AG08395 (cell line): ENCODE results near the gene RBBP6.

ENCODE experiments used
- DNase-seq: peaks from one replicate; pipeline ENCODE4 v3.0.0; 2012; ENCODE audit warnings: mixed read lengths, low spot score

RBBP6 gene

DNA sequence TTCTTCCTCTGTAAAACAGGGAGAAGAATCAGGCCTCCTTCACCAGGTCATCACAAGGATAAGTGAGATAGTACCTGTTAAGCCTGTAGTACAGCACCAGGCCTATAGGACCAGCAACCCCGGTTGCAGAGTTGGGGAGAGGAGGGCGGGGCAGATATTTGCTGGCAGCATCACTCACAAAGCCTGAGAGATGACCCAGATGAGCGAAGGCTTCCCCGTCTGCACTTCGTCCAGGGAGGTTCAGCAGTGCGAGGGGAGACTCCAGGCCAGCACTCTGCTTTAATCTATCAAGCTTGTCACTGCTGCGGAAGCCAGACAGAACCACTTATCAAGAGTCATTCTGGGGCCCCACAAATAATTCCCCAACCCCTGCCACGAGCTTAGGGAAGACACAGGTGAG is 15.8 kb upstream of the RBBP6 start:
- DNase-seq: no peak

DNA sequence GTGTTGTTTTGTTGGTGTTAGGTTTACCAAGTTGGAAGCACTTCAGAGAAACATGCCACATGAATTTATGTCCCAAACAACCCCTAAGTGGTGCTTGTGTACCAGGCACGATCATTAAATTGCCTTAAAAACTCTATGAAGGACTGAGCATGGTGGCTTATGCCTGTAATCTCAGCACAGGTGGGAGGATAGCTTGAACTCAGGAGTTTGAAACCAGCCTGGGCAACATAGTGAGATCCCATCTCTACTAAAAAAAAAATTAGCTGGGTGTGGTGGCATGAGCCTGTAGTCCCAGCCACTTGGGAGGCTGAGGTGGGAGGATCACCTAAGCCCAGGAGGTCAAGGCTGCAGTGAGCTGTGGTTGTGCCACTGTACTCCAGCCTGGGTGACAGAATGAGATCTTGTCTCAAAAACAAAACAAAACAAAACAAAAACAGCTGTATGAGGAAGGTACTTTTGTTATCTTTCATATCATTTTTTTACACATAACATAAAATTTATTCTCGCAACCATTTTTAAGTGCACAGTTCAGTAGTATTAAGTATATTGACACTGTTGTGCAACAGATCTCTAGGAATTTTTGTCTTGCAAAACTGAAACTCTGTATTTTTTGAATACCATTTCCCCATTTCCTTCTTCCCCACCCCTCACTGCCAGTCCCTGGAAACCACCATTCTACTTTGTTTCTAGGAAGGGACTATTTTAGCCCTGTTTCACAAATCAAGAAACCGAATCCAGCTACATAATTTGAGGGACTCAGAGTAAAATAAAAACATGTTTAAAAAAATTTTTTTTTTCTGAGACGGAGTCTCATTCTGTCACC is 14.3 kb upstream of the RBBP6 start:
- DNase-seq: no peak

DNA sequence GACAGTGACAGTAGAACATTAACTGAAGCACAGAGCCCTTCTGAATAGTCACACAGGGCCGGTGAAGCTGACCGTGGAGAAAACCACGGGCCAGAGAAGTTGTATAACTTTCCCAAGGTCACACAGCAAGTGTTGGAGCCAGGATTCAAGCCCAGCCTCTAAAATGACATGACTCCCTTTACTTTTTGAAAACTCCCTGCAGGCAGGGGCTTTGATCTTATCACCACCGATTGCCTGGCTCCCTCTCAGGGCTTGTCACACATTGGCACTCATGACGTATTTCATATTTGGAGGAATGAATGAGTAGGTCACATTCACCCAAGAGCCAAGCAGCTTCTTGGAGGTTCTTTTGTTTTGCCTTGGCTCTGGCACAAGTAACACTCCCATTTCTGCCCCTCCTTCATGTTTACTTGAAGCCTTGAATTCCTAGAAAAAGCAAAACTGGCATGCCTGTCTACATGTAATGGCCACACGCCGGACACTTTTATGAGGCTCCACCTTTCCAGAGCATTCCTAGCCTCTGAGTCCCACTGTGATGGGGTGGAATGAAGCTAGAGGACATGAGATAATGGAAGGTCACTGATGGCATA is 13.3 kb upstream of the RBBP6 start:
- peak; percentile 75 for DNase-seq

DNA sequence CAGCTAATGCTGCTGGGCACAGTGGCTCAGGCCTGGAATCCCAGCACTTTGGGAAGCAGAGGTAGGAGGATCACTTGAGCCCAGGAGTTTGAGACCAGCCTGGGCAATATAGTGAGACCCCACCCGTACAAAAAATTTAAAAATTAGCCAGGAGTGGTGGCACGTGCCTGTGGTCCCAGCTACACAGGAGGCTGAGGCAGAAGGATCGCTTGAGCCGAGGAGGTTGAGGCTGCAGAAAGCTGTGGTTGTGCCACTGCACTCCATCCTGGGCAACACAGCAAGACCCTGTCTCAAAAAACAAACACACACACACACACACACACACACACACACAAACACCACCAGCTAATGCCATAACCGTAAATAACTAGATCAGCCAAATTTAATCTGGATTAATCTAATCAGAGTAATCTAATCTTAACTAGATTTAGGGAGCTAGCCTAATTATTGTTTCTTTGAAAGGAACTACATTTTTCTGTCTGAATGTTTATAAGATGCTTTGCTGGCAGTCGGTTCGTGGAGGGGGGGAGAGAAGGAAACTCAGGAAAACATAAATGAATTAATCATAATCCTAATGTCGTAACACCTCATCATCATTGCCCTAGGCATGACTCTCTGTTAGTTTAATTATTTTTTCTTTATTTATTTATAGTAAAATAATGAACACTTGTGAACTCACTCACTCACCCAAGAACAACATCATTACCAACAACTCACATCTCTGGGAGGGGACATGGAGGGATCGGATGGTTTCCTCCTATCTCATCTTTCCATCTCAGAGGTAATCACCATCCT is 12.5 kb upstream of the RBBP6 start:
- no peak for DNase-seq

DNA sequence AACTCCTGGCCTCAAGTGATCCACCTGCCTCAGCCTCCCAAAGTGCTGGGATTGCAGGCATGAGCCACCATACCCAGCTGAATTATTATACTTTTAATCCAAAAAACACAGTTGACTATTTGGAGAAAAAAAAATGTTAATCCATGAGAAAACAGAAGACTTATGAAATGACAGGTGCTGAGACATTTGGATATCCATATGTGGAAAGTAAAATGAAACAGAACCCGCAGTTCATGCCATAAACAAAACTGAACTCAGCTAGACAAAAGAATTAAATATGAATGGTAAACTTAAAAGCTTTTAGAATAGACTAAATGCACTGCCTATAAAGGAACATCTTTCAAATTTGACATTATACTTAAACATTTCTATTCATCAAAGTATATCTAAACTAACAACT is 8.2 kb upstream of the RBBP6 start:
- no peak for DNase-seq

DNA sequence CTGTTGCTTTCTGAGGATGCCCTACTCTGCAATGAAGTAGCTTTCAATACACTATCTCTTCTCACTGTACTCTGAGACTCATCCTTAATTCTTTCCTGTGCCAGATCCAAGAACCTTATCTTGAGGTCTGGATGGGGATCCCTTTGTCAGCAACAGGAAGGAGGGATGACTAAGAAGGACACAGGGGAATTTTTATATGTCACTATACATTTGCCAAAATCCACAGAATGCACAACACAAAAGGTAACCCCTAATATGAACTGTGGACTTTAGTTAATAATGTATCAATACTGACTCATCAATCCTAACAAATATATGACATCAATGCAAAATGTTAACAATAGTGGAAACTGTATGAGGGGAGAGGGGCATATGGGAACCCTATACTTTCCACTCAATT is 4.7 kb upstream of the RBBP6 start:
- no peak for DNase-seq

DNA sequence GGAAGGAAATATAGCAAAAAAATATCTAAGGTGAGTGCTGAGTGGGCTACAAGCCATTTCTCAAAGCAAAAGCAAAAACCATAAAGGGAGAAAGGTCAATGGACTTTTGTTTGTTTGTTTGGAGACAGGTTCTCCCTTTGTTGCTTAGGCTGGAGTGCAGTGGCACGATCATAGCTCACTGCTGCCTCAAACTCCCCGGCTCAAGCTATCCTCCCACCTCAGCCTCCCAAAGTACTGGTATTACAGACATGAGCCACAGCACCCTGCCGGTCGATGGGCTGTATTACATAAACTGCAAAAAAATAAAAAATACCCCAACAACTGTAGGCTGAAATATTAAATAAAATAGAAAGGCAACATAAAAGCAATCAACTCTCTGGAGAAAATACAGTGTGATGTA is 3.5 kb upstream of the RBBP6 start:
- DNase-seq: no peak

DNA sequence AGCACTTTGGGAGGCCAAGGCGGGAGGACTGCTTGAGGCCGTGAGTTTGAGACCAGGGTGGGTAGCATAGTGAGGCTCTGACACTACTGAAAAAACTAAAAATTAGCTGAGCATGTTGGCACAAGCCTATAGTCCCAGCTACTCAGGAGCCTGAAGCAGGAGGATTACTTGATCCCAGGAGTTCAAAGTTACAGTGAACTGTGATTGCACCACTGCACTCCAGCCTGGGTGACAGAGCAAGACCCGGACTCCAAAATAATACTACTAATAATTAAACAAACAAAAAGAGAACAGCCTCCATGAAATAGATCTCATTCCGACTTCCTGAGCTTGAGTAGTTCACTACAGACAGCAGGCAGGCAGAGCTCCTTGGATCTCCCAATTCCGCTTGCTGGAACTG is 2.7 kb upstream of the RBBP6 start:
- no peak for DNase-seq

DNA sequence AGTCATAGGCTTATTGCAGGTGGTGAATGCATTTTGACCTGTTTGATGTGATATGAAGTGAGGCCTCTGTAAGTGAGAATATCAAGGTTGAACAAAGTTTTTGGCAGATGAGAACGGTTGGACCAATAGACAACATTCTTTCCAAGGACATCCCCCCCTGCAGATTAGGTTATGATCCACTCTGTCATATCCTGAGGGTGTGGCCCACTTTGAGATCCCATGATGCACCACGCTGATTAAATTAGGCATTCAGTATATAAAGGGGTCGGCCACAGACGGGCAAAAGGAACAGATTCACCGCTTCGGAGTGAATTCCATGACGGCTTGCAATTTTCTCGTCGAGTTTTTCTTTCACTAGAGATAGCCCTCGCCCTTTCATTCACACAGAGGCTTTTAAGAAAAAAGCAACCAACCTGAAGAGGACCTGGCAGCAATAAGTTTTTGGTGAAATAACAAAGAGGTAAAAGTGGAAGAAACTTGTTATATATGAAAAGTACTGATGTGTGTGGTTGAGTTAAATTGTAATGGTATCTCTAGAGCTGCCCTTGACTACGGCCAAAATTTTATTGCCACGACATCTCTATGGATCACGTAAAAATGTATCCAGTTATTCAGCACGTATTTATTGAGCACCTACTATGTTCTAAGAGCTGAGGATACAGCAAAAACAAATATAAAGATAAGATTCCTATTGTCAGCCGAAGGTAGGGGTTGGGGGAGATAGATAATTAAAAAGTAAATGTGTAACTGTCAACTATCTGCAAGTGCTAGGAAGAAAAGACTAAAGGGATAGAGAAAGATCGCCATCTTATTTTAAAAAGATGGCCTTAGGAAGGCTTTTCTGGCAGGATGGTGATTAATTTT is 1.7 kb upstream of the RBBP6 start:
- no peak for DNase-seq

DNA sequence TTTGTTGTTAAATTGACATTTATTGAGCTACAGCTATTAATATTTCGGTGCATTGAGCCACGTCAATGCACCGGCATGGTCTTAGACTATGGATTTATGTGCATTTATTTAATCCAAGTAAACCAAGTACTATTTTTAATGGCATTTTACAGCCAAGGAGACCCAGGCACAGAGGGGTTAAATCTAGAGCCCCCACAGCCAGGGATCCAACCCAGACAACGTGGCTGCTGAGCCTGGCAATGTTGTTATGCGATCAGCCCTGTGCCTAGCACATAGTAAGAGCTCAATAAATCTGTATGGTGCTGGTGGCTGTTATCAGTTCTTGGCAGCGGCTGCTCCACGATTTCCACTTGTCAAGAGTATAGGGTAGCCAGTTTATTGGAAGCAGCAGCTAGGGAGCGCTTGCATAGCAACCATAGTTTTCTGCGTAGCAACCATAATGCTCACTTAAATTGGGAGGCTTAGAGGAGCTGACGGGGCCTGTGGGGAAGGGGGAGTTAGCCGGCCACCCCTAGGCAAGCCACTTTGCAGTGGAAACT is 541 bp upstream of the RBBP6 start:
- peak; percentile 62 for DNase-seq

DNA sequence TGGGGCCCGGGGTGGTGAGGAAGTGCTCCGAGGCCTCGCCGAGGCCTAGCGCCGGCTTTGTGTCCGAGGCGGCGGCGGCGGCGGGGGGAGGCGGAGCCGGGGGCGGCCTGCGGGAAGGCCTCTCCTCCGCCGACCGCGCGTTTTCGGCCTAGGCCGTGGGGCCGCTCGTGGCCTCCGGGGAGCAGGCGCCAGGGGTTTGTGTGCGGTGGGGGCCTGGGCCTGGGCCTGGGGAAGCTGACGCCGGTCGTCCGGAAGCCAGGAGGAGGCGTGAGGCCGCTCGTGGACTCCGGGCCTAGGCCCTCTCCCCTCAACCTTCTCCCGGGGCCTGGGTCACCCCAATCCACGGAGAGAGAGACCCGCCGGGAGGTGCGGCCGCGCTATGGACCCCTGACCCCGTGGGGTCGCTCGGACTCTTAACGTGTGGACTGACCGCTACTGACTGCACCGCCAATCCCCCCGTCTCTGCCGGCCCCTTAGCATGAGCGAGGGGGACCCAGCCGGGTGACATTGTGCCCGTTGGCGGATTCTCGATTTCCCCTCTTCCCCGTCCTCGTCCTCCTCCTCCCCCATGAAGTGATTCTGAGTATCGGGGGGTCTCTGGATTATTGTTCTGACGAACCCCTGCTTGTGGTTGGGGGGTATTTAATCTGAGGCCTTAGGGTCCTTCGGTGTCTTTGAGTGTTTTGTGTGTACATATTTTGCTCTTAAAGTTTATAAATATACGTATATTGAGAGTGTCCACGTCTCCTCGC is 660 bp downstream of the RBBP6 start:
- peak; percentile 30 for DNase-seq

DNA sequence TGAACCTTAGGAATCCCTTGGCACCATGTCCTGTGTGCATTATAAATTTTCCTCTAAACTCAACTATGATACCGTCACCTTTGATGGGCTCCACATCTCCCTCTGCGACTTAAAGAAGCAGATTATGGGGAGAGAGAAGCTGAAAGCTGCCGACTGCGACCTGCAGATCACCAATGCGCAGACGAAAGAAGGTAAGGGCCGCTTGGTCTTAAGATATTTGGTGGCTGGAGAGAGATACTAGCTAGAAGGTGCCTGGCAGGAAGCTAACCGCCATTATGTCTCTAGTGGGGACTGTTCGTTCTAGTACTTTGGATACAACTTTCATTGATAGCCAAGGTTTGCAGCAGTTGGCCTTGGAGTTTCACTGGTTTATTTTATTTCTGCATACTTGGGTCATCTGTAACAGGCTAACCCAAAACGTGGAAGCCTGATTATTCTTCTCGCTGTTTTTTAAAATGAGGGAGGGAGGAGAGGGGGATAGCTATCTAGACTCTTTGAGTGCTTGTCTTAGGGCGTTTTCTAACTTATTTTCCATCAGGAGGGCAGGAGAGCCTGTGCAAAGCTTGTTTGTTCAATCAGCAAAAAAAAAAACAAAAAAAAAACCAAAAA is 1.3 kb downstream of the RBBP6 start:
- DNase-seq: peak; percentile 18

DNA sequence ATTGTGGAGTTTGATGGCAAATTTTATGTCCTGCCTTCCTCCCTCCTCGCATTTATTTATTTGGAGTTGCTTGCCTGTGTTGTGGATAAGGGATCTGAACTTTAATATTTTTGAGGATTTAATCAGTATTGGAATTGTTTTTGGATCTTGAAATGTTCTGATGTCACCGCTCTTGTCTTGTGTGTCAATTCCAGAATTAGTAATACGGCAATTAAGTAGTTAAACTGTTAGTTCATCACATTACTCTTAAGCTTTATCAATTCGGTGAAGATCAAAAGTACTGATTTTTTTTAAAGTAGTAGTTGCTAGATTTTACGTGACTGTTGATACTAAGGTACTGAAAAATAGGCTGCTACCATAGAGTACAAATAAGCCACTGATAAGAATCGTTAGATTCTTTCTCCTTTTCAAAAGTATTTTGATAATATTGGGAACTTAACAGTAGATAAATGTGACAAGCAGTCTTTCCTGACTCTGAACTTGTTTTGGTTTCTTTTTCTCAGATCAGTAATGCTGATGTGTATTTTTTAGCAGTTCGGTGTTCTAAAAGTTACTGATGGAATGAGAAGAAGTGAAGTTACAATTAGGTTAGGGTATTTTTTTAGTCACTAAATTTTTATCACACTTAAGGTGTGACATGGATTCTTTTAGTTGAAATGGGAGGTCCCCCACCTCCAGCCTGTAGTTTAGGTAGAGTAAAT is 2.0 kb downstream of the RBBP6 start:
- no peak for DNase-seq

DNA sequence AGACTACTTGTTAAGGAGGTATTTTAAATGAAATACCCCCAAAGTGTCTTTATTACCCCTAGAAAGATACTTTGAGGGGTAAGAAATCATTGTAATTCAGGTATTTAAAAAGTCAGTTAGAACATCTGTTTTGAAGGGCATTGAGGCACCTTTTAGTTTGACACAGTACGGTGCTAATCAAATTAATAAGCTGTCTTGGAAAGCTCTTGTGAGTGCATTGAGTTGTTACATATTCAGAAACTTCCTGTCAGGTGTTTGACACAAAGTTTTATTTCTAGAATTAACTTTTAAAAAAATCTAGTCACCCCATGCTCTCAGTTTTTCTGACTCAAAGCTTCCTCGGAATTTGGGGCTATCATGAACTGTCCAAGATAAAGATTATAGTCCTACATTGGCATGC is 4.6 kb downstream of the RBBP6 start:
- no peak for DNase-seq

DNA sequence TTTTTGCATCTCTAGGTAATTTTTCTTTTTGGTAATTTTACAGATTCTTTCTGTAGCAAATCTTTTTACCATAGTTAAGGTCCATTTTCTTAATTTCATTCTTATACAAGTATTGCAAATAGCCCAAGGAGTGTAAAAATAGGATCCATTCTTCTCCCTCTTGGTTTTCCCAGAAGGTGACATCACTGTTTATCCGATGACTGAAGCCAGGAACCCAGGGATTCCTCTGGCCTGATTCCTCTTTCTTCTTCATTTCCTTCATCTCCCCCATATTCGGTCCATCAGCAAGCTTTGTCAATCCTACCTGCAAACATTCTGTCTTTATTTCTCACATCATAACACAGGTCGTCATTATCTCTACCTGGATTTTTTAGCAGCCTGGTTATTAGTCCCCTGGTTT is 5.3 kb downstream of the RBBP6 start:
- DNase-seq: no peak

DNA sequence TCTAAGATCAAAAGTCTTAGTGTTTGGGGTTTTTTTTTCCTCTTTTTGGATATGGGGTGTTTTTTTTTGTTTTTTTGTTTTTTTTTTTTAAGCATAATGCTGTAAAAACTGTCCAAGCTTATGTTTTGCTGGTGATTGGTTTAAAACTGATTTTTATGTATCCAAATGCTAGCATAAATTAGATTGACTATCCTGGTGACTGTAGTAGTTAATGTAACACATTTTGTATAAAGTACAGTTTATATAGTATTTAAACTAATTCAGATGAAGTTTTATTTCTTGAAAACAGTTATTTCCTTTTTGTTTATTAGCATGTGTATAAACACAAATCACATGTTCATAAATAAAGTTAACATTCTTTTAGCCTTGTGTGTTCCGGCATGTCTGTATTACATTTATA is 10.9 kb downstream of the RBBP6 start:
- DNase-seq: no peak

DNA sequence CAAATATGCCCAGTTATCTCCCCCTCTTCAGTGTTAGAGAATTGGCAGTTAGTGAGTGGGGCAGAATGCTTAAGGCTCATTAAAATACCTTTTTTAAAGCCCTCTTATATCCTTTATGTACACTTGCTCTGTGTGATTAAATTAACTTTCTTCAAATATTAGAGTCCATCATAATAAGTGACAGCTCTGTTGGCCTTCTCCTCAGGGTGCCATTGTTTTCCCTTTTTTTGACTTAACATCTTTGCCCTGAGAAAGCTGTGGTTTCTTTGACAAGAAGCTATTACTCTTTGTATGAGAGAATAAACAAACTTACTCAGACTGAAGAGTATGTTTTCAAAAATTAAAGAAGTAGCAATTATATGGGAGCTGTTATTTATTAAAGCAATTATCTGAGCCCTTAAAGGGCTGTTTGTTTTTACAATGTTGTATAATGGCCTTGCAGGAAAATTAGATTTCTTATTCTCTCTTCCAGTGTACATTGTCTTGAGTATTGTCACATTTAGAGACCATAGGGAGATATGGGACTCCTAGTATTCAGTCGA is 13.4 kb downstream of the RBBP6 start:
- no peak for DNase-seq

DNA sequence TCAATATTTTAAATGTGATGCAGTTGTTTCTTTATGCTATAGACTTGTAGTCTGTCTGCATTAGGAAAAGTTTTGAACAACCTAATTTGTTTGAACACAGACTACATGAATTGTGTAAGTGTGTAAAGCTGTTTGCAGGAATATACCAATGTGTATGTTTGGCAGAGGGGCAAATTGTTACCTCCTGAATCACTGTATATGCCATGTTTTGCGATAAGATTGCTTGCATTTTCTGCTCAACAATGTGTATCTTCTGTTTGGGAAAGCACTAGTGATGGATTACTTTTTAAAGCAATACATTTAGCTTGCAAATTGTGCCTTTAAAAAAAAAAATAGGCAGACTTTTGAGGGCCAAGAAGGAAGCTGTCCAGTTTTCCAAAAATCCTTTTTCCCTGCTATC is 14.6 kb downstream of the RBBP6 start:
- no peak for DNase-seq

DNA sequence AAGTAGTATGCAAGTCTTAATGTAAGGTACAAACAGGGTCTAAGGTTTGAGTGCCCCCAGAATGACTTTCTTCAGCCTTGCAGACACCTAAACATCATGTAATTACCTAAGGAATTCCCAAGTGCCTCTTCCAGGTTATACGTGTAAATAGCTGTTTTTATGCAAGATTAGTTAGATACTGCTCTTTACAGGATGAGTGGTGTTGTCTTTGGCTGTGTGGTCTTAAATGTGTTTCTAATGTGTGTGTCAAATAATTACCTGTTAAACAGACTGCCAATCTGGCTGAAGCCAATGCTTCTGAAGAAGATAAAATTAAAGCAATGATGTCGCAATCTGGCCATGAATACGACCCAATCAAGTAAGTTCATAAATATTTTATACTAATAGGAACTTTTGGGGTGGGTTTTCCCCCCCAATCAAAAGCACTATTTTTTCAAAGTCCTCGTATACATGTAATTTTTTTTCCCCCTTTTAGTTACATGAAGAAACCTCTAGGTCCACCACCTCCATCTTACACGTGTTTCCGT is 16.0 kb downstream of the RBBP6 start:
- DNase-seq: no peak

DNA sequence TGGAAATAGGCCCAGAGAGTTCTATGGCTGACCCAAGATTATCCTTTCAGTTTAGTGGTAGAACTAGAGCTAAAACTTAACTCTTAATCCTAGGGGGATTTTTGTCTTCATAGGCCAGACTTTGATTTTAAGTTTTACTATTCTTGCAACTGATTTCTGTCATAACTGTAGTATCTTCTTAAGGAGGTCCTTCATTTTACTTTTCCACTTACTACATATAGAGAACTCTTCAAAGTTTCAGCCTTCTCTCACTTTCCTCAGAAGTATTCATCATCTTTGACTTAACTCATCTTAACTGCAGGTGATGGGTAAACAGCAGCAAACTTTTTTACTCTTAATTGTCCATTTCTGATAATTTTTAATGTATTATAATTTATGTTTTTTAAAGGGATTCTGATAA is 23.4 kb downstream of the RBBP6 start:
- DNase-seq: no peak
